Measurements from ENCODE around the gene GRIK5.
A peak's percentile ranks its signal among the peaks of the same experiment; 100 is the strongest.

GRIK5 gene

DNA sequence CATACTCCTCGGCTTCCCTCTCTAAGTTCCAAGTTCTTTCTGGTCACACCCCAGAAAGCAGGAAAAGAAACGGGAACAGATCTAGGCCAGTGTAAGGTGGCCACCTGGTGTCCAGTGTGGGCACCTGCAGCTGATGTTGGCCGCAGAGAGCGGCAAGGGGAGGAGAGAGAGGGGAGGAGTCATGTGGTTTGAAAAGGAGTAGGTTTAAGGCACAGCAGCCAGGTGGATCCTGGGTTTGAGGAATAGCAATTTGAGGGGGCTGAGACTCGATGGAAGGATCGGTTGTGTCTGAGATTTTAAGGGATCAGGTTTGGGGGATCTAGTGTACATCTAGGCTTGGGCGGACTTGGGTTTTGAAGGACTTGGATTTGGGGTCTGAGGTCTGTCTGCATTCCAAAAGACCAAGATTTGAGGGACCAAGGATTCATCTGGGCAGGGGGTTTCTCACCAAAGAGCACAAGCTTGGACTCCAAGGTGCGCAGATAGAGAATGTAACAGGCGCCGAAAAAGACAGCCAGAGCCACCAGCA lies 112.1 kb downstream of the GRIK5 start:
- Histone ChIP-seq H2AK5ac (ENCODE audit: low read length, severe bottlenecking) (no peak overlapping the region), H2AFZ (ENCODE audit: low read depth, low read length) (no peak overlapping the region), H2BK5ac (ENCODE audit: low read depth, low read length, poor library complexity, severe bottlenecking) (no peak overlapping the region), H3K36me3 (ENCODE audit: control insufficient read depth in 1 of 2, insufficient read depth in 2 of 2, low read depth in 1 of 2, low read length in 2 of 2) (peaks cover 23 to 29% of the 10 kb centered on the region in 2 experiments), H3K9ac (ENCODE audit: low read length) (peak overlapping the region; percentile 99), H4K8ac (ENCODE audit: low read length) (peak overlapping the region; percentile 50), H2BK120ac (ENCODE audit: low read depth, low read length) (no peak overlapping the region), H3K9me3 (ENCODE audit: control insufficient read depth, low read length) (no peaks in the 10 kb centered on the region), H3K4ac (ENCODE audit: low read depth in 1 of 2, low read length in 2 of 2) (peak overlapping the region in 1 of 2 experiments; percentile 54), H3K14ac (ENCODE audit: low read length in 2 of 2) (no peak overlapping the region), H2BK12ac (ENCODE audit: low read length in 2 of 2) (no peak overlapping the region), H3K79me1 (replicated peaks; ENCODE audit: low read length, poor library complexity, severe bottlenecking) (peaks cover 21% of the 10 kb centered on the region), H2BK15ac (ENCODE audit: low read depth, poor library complexity, severe bottlenecking) (no peak overlapping the region), H3K4me1 (ENCODE audit: control insufficient read depth, insufficient read depth, low read depth, low read length) (peaks cover 15% of the 10 kb centered on the region), H3K27ac (ENCODE audit: low read length, poor library complexity, severe bottlenecking) (peak overlapping the region; percentile 52), H3K4me3 (ENCODE audit: insufficient read depth in 1 of 2, low read depth in 1 of 2, low read length in 2 of 2) (peak overlapping the region; percentile 89 to 93), H4K91ac (ENCODE audit: low read length) (no peak overlapping the region), H3K18ac (ENCODE audit: low read depth in 1 of 2, low read length in 2 of 2) (peak overlapping the region; percentile 16 to 83), H3K27me3 (ENCODE audit: control insufficient read depth in 1 of 2, insufficient read depth in 1 of 2, low read length in 2 of 2) (no peaks in the 10 kb centered on the region), H3K23ac (ENCODE audit: low read length in 2 of 2) (no peak overlapping the region), H3K4me2 (ENCODE audit: low read length, poor library complexity, severe bottlenecking) (peak overlapping the region; percentile 90)
- DNase-seq, result peak; percentile 89
- 14% methylated on average over 10 of the region's 10 CpGs for WGBS

DNA sequence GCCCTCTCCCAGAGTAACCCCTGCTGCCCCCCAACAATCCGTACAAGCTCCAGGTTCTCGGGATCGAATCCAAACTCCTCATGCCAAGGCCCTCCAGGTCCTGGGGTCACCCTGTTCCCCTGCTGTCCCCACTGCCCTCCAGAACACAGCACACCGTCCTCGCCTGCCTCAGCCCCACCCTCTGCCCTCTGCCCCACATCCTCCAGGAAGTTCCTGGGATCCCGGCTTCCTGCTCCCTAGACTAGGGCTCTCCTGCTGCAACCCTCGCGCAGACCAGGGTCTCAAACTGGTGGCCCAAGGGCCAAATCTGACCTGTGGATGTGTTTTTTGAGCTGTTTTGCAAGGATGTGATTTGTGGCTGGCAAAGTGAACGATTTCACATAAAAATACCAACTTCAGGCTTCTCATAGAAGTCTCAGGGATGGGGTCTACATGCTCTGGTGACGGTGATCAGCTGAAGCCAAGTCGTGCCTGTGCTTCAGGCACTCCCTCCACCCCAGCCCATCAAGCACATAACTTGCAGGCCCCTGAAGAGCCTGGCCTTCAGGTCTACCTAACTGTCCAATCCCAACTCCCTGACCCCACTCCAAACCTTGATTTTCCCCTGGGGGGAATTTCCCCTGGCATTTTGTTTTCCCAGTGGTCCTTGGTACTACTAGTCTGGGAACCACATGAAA lies 112.7 kb downstream of the GRIK5 start:
- H3K23ac ChIP-seq (ENCODE audit: low read length in 2 of 2), result no peak overlapping the region
- no peaks in the 10 kb centered on the region for H3K27me3 ChIP-seq (ENCODE audit: control insufficient read depth in 1 of 2, insufficient read depth in 1 of 2, low read length in 2 of 2)
- no peak overlapping the region for H2BK120ac ChIP-seq (ENCODE audit: low read depth, low read length)
- DNase-seq, result no peak
- H4K91ac ChIP-seq (ENCODE audit: low read length), result no peak overlapping the region
- no peak overlapping the region for H2AFZ ChIP-seq (ENCODE audit: low read depth, low read length)
- H3K9me3 ChIP-seq (ENCODE audit: control insufficient read depth, low read length), result no peaks in the 10 kb centered on the region
- H3K27ac ChIP-seq (ENCODE audit: low read length, poor library complexity, severe bottlenecking), result no peak overlapping the region
- H3K4me3 ChIP-seq (ENCODE audit: insufficient read depth in 1 of 2, low read depth in 1 of 2, low read length in 2 of 2), result no peak overlapping the region
- H4K8ac ChIP-seq (ENCODE audit: low read length), result no peak overlapping the region
- peak overlapping the region; percentile 65 for H2AK5ac ChIP-seq (ENCODE audit: low read length, severe bottlenecking)
- H2BK5ac ChIP-seq (ENCODE audit: low read depth, low read length, poor library complexity, severe bottlenecking), result no peak overlapping the region
- peak overlapping the region in 1 of 2 experiments; percentile 15 for H2BK12ac ChIP-seq (ENCODE audit: low read length in 2 of 2)
- H3K18ac ChIP-seq (ENCODE audit: low read depth in 1 of 2, low read length in 2 of 2), result peak overlapping the region in 1 of 2 experiments; percentile 59
- no peak overlapping the region for H3K14ac ChIP-seq (ENCODE audit: low read length in 2 of 2)
- H3K36me3 ChIP-seq (ENCODE audit: control insufficient read depth in 1 of 2, insufficient read depth in 2 of 2, low read depth in 1 of 2, low read length in 2 of 2), result peaks cover 23 to 29% of the 10 kb centered on the region in 2 experiments
- 80% methylated on average over 8 of the region's 11 CpGs for WGBS
- peak overlapping the region in 1 of 2 experiments; percentile 12 for H3K4ac ChIP-seq (ENCODE audit: low read depth in 1 of 2, low read length in 2 of 2)
- peaks cover 21% of the 10 kb centered on the region for H3K79me1 ChIP-seq (replicated peaks; ENCODE audit: low read length, poor library complexity, severe bottlenecking)
- H2BK15ac ChIP-seq (ENCODE audit: low read depth, poor library complexity, severe bottlenecking), result no peak overlapping the region
- H3K4me1 ChIP-seq (ENCODE audit: control insufficient read depth, insufficient read depth, low read depth, low read length), result peaks cover 15% of the 10 kb centered on the region
- peak overlapping the region; percentile 47 for H3K4me2 ChIP-seq (ENCODE audit: low read length, poor library complexity, severe bottlenecking)
- H3K9ac ChIP-seq (ENCODE audit: low read length), result peak overlapping the region; percentile 99

DNA sequence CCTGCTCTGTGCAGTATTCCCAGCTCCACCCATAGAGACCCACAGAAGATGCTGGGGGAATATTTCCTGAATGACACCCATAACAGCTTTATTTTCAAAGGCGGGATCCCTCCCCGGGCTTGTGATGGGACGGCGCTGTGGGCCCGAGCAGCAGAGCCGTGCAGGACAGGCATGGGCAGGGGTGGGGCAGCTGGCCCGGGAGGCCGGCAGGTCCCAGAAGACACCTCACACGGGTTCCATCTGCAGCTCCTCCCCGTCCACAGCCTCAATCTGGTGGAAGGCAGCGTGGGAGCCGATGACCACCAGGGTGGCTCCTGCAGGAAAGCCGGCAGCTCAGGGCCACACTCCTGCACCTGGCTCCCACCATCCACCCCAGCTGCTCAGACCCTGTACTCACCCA lies 113.4 kb downstream of the GRIK5 start:
- H3K9ac ChIP-seq (ENCODE audit: low read length), result no peak overlapping the region
- H2BK5ac ChIP-seq (ENCODE audit: low read depth, low read length, poor library complexity, severe bottlenecking), result no peak overlapping the region
- peaks cover 21% of the 10 kb centered on the region for H3K79me1 ChIP-seq (replicated peaks; ENCODE audit: low read length, poor library complexity, severe bottlenecking)
- peak overlapping the region in 1 of 2 experiments; percentile 21 for H3K18ac ChIP-seq (ENCODE audit: low read depth in 1 of 2, low read length in 2 of 2)
- H4K91ac ChIP-seq (ENCODE audit: low read length), result no peak overlapping the region
- H3K27ac ChIP-seq (ENCODE audit: low read length, poor library complexity, severe bottlenecking), result no peak overlapping the region
- H3K4me3 ChIP-seq (ENCODE audit: insufficient read depth in 1 of 2, low read depth in 1 of 2, low read length in 2 of 2), result no peak overlapping the region
- no peak overlapping the region for H2BK120ac ChIP-seq (ENCODE audit: low read depth, low read length)
- H2AK5ac ChIP-seq (ENCODE audit: low read length, severe bottlenecking), result no peak overlapping the region
- H3K27me3 ChIP-seq (ENCODE audit: control insufficient read depth in 1 of 2, insufficient read depth in 1 of 2, low read length in 2 of 2), result no peaks in the 10 kb centered on the region
- H3K36me3 ChIP-seq (ENCODE audit: control insufficient read depth in 1 of 2, insufficient read depth in 2 of 2, low read depth in 1 of 2, low read length in 2 of 2), result peaks cover 23 to 29% of the 10 kb centered on the region in 2 experiments
- 96% methylated on average over 13 of the region's 13 CpGs for WGBS
- H2AFZ ChIP-seq (ENCODE audit: low read depth, low read length), result no peak overlapping the region
- H3K4me1 ChIP-seq (ENCODE audit: control insufficient read depth, insufficient read depth, low read depth, low read length), result peaks cover 16% of the 10 kb centered on the region
- peak overlapping the region in 1 of 2 experiments; percentile 12 for H3K14ac ChIP-seq (ENCODE audit: low read length in 2 of 2)
- no peak overlapping the region for H3K4ac ChIP-seq (ENCODE audit: low read depth in 1 of 2, low read length in 2 of 2)
- no peak for DNase-seq
- H3K9me3 ChIP-seq (ENCODE audit: control insufficient read depth, low read length), result no peaks in the 10 kb centered on the region
- H4K8ac ChIP-seq (ENCODE audit: low read length), result no peak overlapping the region
- H3K4me2 ChIP-seq (ENCODE audit: low read length, poor library complexity, severe bottlenecking), result no peak overlapping the region
- no peak overlapping the region for H2BK15ac ChIP-seq (ENCODE audit: low read depth, poor library complexity, severe bottlenecking)
- no peak overlapping the region for H2BK12ac ChIP-seq (ENCODE audit: low read length in 2 of 2)
- no peak overlapping the region for H3K23ac ChIP-seq (ENCODE audit: low read length in 2 of 2)

DNA sequence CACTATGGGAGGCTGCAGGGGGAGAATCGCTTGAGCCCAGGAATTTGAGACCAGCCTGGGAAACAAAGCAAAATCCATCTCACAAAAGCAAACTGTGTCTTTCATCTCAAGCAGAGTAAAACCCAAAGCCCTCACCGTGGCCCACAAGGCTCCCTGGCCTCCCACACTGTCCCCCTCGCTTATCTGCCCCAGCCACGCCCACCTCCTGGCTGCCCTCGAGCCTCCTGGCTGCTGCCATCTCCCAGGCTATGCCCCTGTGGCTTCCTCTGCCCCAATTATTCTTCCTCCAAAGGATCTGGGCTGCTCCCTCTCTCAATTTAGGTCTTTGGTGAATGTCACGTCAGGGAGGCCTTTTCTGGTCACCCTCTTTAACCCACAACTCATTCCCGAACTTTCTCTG lies 114.5 kb downstream of the GRIK5 start:
- Histone ChIP-seq H3K4me3 (ENCODE audit: insufficient read depth in 1 of 2, low read depth in 1 of 2, low read length in 2 of 2) (no peak overlapping the region), H2BK15ac (ENCODE audit: low read depth, poor library complexity, severe bottlenecking) (no peak overlapping the region), H3K4ac (ENCODE audit: low read depth in 1 of 2, low read length in 2 of 2) (peak overlapping the region in 1 of 2 experiments; percentile 41), H3K27me3 (ENCODE audit: control insufficient read depth in 1 of 2, insufficient read depth in 1 of 2, low read length in 2 of 2) (no peaks in the 10 kb centered on the region), H3K23ac (ENCODE audit: low read length in 2 of 2) (peak overlapping the region in 1 of 2 experiments; percentile 56), H3K79me1 (replicated peaks; ENCODE audit: low read length, poor library complexity, severe bottlenecking) (peaks cover 21% of the 10 kb centered on the region), H2AFZ (ENCODE audit: low read depth, low read length) (no peak overlapping the region), H3K9ac (ENCODE audit: low read length) (no peak overlapping the region), H2BK5ac (ENCODE audit: low read depth, low read length, poor library complexity, severe bottlenecking) (no peak overlapping the region), H3K36me3 (ENCODE audit: control insufficient read depth in 1 of 2, insufficient read depth in 2 of 2, low read depth in 1 of 2, low read length in 2 of 2) (peaks cover 23 to 29% of the 10 kb centered on the region in 2 experiments), H2BK120ac (ENCODE audit: low read depth, low read length) (no peak overlapping the region), H3K18ac (ENCODE audit: low read depth in 1 of 2, low read length in 2 of 2) (no peak overlapping the region), H3K27ac (ENCODE audit: low read length, poor library complexity, severe bottlenecking) (no peak overlapping the region), H2AK5ac (ENCODE audit: low read length, severe bottlenecking) (no peak overlapping the region), H4K91ac (ENCODE audit: low read length) (no peak overlapping the region), H3K9me3 (ENCODE audit: control insufficient read depth, low read length) (no peaks in the 10 kb centered on the region), H3K4me2 (ENCODE audit: low read length, poor library complexity, severe bottlenecking) (no peak overlapping the region), H3K14ac (ENCODE audit: low read length in 2 of 2) (no peak overlapping the region), H3K4me1 (ENCODE audit: control insufficient read depth, insufficient read depth, low read depth, low read length) (peaks cover 19% of the 10 kb centered on the region), H2BK12ac (ENCODE audit: low read length in 2 of 2) (no peak overlapping the region), H4K8ac (ENCODE audit: low read length) (no peak overlapping the region)
- WGBS, result 87% methylated on average over 5 of the region's 7 CpGs
- no peak for DNase-seq

All from mesenchymal stem cell (in vitro differentiated cells and primary cell).